ENCODE data around the gene KLC1. TPM values are rescaled to one million over a fixed set of nuclear protein-coding genes. Genes with fewer than 3 reads are reported as not detected.

Gene KLC1
- total RNA-seq, 1 experiment from 2014 or later, result 121 TPM

DNA sequence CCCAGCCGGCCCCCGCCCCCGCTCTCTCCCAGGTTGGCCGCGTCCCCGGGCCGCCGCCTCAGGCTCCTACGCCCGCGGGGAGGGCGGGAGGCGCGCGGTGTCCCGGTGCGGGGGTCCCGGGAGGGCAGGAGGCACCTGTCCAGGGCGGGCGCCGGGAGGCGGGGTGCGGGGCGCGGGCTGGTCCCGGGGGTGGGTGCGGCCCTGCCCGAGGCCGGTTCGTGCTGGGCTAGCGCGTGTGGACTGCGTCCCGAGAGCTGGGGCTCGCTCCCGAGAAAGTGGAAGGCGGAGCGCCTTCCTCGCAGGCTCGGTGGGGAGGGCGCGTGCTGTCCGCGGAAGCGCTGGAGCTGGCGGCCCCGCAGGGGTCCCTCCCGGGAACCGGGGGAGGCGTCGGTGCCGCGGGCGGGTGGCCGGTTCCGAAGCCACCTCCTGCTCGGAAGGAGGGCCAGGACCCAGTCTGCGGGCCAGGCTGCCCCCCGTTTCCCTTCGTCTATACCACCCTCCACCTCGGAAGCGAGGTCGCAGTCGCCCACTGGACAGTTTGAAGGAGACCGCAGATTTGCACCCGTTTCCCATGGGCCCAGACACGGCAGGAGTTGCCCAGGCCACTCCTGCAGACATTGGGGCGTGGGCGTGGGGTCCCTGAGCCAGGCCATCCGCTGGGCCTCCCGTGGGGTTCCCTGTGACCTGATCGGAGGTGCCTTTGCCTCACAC lies 87.2 kb downstream of the KLC1 start:
- CTCF ChIA-PET, result interaction anchor here (1.1 kb wide), 1 partner anchor 362 kb away, joined by 4 read pairs; no protein-coding TSS in a partner anchor
- Histone ChIP-seq H3K9me3 (ENCODE audit: control insufficient read depth in 1 of 2, insufficient read depth in 1 of 2, low read depth in 1 of 2, low read length in 2 of 2) (no peaks in the 10 kb centered on the region), H3K4me2 (ENCODE audit: low read length) (peak overlapping the region; percentile 97), H3K79me2 (ENCODE audit: insufficient read depth, low read length) (peaks cover 86% of the 10 kb centered on the region), H3K4me3 (replicated peaks in 1 of 2; ENCODE audit: low read depth in 1 of 2, low read length in 2 of 2) (peak overlapping the region; percentile 70 to 80), H3K9ac (ENCODE audit: low read length) (peak overlapping the region; percentile 81), H2AFZ (ENCODE audit: low read depth, low read length, poor library complexity, severe bottlenecking) (no peak overlapping the region), H4K20me1 (ENCODE audit: insufficient read depth) (no peaks in the 10 kb centered on the region), H3K4me1 (ENCODE audit: control insufficient read depth in 1 of 2, insufficient read depth in 2 of 2, low read length in 2 of 2) (peaks cover 18 to 35% of the 10 kb centered on the region in 2 experiments), H3K9me2 (ENCODE audit: insufficient read depth) (no peaks in the 10 kb centered on the region), H3K27ac (ENCODE audit: low read depth, low read length) (peak overlapping the region; percentile 53; the same call in 1 of the 2 replicates), H3K36me3 (ENCODE audit: control insufficient read depth in 1 of 2, insufficient read depth in 2 of 2, low read length in 2 of 2) (peaks cover 0 to 5% of the 10 kb centered on the region in 2 experiments; a peak in 1 of 4 replicates), H3K27me3 (ENCODE audit: insufficient read depth, low read length) (no peaks in the 10 kb centered on the region)
- BruUV-seq (replicated peaks), result no TSS peak
- RAD21 ChIA-PET (ENCODE audit: low non-redundant PET in 1 of 2, low total read pairs in 2 of 2, uncharacterized antibody in 2 of 2, unreplicated experiment in 2 of 2), result no interaction called here
- DNase-seq (ENCODE audit: low read depth, low spot score), result no peak
- ATAC-seq, result peak; percentile 1
- TF ChIP-seq, protein P1, sequence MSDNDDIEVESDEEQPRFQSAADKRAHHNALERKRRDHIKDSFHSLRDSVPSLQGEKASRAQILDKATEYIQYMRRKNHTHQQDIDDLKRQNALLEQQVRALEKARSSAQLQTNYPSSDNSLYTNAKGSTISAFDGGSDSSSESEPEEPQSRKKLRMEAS (IDR thresholded peaks at IDR 0.05), result peak; percentile 9; the same call in 1 of the 2 replicates
- no peak for TF ChIP-seq FOSL1 (IDR thresholded peaks at IDR 0.05; ENCODE audit: low read depth)
- POLR2A ChIA-PET, result interaction anchor here (0.9 kb wide), 1 partner anchor 11 kb away, joined by 3 read pairs; no protein-coding TSS in a partner anchor
- intact Hi-C loops (cut with micrococcal nuclease), result no loop called here

DNA sequence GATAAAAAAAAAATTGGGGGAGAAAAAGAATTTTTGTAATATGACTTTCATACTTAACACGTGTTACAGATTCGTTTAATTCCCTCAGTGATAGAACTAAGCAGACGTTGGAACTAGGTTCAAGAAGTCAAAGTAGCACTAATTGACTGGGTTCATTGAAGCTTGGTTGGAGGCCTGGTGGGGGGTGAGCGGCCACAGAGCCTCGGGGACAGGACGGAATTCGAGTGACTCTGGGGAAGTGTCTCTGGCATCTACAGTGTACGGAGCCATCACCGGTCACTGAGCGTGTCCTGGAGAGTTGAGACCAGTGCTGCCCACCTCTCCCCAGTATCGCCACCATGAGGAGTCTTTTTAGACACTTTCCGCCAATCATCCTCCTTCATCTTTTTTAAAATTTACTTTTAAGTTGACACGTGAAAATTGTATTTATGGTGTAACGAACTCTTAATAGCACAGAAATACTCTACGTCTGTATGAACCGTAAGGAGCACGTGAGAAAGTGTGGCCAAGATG lies 87.9 kb downstream of the KLC1 start:
- Histone ChIP-seq H2AFZ (ENCODE audit: low read depth, low read length, poor library complexity, severe bottlenecking) (no peak overlapping the region), H3K4me2 (ENCODE audit: low read length) (peak overlapping the region; percentile 97), H3K36me3 (ENCODE audit: control insufficient read depth in 1 of 2, insufficient read depth in 2 of 2, low read length in 2 of 2) (0 out of 4 replicates have a peak, but pooled peaks cover 0 to 5% of the 10 kb centered on the region in 2 experiments), H3K27me3 (ENCODE audit: insufficient read depth, low read length) (no peaks in the 10 kb centered on the region), H3K4me3 (replicated peaks in 1 of 2; ENCODE audit: low read depth in 1 of 2, low read length in 2 of 2) (peak overlapping the region; percentile 70 to 80), H3K9me2 (ENCODE audit: insufficient read depth) (no peaks in the 10 kb centered on the region), H3K9me3 (ENCODE audit: control insufficient read depth in 1 of 2, insufficient read depth in 1 of 2, low read depth in 1 of 2, low read length in 2 of 2) (no peaks in the 10 kb centered on the region), H4K20me1 (ENCODE audit: insufficient read depth) (no peaks in the 10 kb centered on the region), H3K4me1 (ENCODE audit: control insufficient read depth in 1 of 2, insufficient read depth in 2 of 2, low read length in 2 of 2) (peaks cover 25 to 42% of the 10 kb centered on the region in 2 experiments), H3K27ac (ENCODE audit: low read depth, low read length) (peak overlapping the region; percentile 53; the same call in 1 of the 2 replicates), H3K9ac (ENCODE audit: low read length) (peak overlapping the region; percentile 81), H3K79me2 (ENCODE audit: insufficient read depth, low read length) (peaks cover 82% of the 10 kb centered on the region)
- ChIA-PET RAD21 (ENCODE audit: low non-redundant PET in 1 of 2, low total read pairs in 2 of 2, uncharacterized antibody in 2 of 2, unreplicated experiment in 2 of 2) (no interaction called here), POLR2A (no interaction called here), CTCF (no interaction called here)
- BruUV-seq (replicated peaks), result no TSS peak
- no peak for DNase-seq (ENCODE audit: low read depth, low spot score)
- no peak for ATAC-seq
- intact Hi-C loops (cut with micrococcal nuclease), result no loop called here
- TF ChIP-seq, protein P2, sequence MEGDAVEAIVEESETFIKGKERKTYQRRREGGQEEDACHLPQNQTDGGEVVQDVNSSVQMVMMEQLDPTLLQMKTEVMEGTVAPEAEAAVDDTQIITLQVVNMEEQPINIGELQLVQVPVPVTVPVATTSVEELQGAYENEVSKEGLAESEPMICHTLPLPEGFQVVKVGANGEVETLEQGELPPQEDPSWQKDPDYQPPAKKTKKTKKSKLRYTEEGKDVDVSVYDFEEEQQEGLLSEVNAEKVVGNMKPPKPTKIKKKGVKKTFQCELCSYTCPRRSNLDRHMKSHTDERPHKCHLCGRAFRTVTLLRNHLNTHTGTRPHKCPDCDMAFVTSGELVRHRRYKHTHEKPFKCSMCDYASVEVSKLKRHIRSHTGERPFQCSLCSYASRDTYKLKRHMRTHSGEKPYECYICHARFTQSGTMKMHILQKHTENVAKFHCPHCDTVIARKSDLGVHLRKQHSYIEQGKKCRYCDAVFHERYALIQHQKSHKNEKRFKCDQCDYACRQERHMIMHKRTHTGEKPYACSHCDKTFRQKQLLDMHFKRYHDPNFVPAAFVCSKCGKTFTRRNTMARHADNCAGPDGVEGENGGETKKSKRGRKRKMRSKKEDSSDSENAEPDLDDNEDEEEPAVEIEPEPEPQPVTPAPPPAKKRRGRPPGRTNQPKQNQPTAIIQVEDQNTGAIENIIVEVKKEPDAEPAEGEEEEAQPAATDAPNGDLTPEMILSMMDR (IDR thresholded peaks at IDR 0.05 in 2 of 3, conservative IDR thresholded peaks at IDR 0.05 in 1 of 3; ENCODE audit: borderline replicate concordance in 1 of 3, insufficient read depth in 1 of 3, low read depth in 2 of 3, low read length in 2 of 3), result peak in 1 of 3 experiments; percentile 2; a peak in 1 of 6 replicates
- TF ChIP-seq CBX3 (IDR thresholded peaks at IDR 0.05; ENCODE audit: low read depth) (no peak), ZFX (IDR thresholded peaks at IDR 0.05) (no peak), SRF (IDR thresholded peaks at IDR 0.05; ENCODE audit: low read depth) (no peak)

Measured in HCT116 (cell line).